ENCODE data around the gene FMN1. TPM values are rescaled to one million over a fixed set of nuclear protein-coding genes. Genes with fewer than 3 reads are reported as not detected.

FMN1 gene
- polyA plus RNA-seq, 1 donor = 0.90 TPM

DNA sequence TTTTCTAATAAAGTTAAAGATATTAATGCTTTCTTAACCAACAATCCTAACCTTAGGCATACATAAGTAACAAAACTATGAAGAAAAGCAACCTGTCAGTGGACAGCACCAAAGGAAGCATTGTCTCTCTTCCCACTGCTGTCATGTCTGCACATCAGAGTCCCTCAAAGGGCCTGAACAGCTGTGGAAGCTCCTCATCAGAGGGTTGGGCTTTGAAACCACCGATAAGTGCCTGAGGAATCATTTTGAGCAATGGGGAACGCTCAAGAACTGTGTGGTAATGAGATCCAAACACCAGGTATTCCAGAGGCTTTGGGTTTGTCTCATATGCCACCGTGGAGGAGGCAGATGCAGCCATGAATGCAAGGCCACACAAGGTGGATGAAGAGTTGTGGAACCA lies 182.5 kb downstream of the FMN1 start:
- DNase-seq (ENCODE audit: low read depth) = no peak

GRCh38 chr15:33009603-33010002 lies 184.9 kb downstream of the FMN1 start:
- no peak for DNase-seq (ENCODE audit: low read depth)

GRCh38 chr15:33009026-33009425 lies 185.5 kb downstream of the FMN1 start:
- no peak for DNase-seq (ENCODE audit: low read depth)

- DNase-seq (ENCODE audit: low read depth) = no peak
Measured at GRCh38 chr15:33008284-33008995, 186.1 kb downstream of the FMN1 start.

DNA sequence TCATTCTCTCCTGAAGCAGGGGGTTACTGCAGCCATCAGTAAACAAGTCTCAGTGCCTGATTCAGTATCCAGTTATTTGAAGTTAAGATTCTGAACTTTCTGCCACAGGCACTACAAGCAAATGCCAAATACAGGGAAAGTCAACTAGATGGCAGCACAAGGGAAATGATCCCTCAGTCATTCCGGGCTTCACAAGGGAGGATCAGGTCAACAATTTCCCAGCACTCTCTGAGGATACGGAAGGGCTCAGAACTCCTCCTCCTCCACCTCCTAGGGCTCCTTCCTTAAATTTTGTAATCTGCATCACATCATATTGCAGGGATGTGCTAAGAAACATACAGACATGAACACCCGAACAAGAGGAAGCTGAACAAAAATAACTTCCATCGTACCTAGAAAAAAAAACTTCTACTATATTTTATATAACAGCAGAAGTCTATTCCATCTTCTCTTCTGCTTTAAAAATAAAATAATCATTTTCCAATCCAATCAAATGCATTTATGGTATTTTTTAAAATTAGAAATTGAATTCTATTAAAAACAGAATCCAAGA lies 187.1 kb downstream of the FMN1 start:
- DNase-seq (ENCODE audit: low read depth) = no peak

GRCh38 chr15:33005582-33005981 lies 188.9 kb downstream of the FMN1 start:
- no peak for DNase-seq (ENCODE audit: low read depth)

- DNase-seq (ENCODE audit: low read depth) = no peak
Measured at GRCh38 chr15:33001926-33002325, 192.6 kb downstream of the FMN1 start.

- peak; percentile 73 for DNase-seq (ENCODE audit: low read depth)
Measured at GRCh38 chr15:32998979-32999672, 195.4 kb downstream of the FMN1 start.

DNA sequence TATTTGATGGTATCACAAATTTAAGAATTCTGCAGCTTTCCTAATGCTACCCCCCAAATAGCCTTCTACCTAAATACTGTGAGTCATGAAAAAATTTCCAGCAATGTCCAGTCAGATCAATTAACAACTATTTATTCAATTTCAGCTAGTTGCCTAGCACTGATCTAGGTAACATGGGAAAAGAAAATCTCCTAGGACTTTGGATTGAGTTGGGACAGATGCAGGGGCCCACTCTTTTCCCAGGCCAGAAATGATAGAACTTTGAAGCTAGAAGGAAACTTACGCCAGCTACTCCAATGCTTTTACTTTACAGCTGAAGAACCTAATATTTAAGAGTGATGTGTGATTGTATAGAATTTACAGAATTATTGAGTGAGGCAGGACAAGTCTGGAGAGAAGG lies 196.3 kb downstream of the FMN1 start:
- DNase-seq (ENCODE audit: low read depth) = no peak

- DNase-seq (ENCODE audit: low read depth) = no peak
Measured at GRCh38 chr15:32994810-32995424, 199.6 kb downstream of the FMN1 start.

DNA sequence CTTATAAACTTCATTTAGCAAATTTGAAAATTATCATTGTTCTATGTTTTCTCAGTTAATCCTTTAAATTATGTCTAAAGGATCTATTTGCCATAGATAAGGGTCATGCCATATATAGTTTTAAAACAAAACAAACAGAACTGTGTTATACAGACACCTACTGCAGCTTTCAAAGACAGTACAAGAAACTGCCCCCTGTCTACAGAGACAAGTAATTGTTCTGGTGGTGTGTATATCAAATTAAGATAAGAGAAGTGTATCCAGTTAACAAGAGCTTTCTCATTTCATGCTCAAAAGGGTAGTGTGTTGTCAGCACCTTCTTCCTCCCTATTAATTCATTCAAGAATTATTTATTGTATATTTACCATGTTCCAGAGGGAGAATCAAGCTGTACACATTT lies 201.2 kb downstream of the FMN1 start:
- no peak for DNase-seq (ENCODE audit: low read depth)

DNA sequence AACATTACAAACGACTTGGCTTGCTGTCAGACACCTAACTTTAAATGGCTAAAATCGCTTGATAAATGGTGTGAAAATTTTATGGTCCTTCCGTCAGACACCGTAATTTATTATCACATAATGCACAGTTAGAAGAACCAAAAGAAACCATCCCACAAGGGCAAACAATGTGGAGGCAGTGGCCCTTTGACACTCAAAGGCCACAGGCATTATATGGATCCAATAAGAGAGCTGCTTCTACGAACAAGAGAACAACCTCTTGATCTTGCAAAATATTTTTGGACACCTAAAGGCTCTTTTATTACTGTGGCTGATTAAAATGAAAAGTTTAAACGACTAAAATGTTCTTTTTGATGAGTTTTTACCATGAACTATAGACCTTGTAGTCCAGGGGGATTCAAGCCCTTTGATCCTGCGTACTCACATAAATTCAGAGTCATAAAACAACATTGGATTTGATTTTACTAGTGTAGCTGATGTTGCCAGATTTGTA lies 202.8 kb downstream of the FMN1 start:
- no peak for DNase-seq (ENCODE audit: low read depth)

GRCh38 chr15:32990071-32990470 lies 204.4 kb downstream of the FMN1 start:
- DNase-seq (ENCODE audit: low read depth) = no peak

- DNase-seq (ENCODE audit: low read depth) = no peak
Measured at GRCh38 chr15:32987067-32987466, 207.4 kb downstream of the FMN1 start.

DNA sequence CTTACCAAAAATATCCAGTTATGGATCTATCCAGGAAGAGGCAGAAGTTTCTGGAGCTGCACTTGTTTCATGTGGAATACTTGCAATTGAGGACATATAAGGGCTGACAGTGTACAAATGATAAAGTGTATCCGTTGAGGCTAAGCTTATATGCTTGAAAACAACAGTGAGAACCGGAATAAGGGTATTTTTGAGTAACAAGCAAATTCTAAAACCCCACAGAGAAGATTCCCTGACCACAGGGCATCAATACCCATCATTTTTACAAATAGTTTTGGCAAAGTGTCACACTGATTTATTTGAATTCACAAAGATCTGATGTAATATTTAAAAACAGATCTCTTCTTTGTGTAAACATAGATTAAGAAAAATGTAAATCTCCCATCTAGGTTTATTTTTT lies 208.4 kb downstream of the FMN1 start:
- DNase-seq (ENCODE audit: low read depth) = no peak

- no peak for DNase-seq (ENCODE audit: low read depth)
Measured at GRCh38 chr15:32983679-32984078, 210.8 kb downstream of the FMN1 start.

GRCh38 chr15:32982001-32982400 lies 212.5 kb downstream of the FMN1 start:
- no peak for DNase-seq (ENCODE audit: low read depth)

GRCh38 chr15:32981536-32981935 lies 213.0 kb downstream of the FMN1 start:
- no peak for DNase-seq (ENCODE audit: low read depth)

GRCh38 chr15:32979710-32980109 lies 214.8 kb downstream of the FMN1 start:
- DNase-seq (ENCODE audit: low read depth) = no peak

DNA sequence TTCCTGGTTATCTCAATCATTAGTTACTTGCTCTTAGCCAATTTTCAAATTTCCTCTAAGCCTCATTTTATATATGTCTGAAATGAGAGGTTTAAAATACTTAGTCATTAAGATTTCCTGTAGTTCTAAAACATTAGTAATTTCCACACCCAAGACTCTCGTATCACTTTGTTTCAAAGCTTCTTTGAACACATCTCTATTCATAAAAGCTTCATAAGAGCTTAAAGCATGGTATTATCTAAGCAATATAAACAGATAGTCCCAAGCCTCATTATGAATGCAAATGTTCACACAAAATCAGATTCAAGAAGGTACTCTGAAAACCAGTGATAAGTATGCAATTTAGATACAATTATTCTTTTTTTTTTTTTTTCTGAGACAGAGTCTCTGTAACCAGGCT lies 217.0 kb downstream of the FMN1 start:
- DNase-seq (ENCODE audit: low read depth) = no peak

GRCh38 chr15:32974691-32975090 lies 219.8 kb downstream of the FMN1 start:
- no peak for DNase-seq (ENCODE audit: low read depth)

- no peak for DNase-seq (ENCODE audit: low read depth)
Measured at GRCh38 chr15:32972686-32973085, 221.8 kb downstream of the FMN1 start.

- no peak for DNase-seq (ENCODE audit: low read depth)
Measured at GRCh38 chr15:32970847-32971246, 223.7 kb downstream of the FMN1 start.

Data from forelimb muscle (tissue), 1 donor.